ENCODE data around the gene USP24. TPM values are rescaled to one million over a fixed set of nuclear protein-coding genes. Genes with fewer than 3 reads are reported as not detected.

USP24 gene
- polyA plus RNA-seq, 1 of the 3 experiments (the other 2 are of a cell fraction): 8.1 TPM

DNA sequence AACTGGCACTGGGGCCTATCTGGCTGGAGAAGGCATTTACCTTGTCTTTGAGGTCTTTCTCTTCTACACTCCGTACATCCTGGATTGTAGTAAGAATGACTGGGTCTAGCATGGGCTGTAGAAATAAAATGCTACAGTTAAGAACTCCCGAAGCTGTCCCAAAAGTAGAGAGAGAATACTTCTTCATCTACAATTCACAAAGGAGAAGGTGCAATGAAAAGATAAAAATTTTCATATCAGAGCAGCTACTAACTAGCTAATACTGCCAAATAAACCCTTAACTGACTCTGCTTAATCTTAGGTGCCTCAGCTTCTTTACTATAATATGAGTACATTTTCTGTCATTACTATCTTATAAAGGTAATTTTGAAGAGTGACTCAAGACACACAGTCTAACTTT, 55.6 kb downstream of the USP24 start:
- Histone ChIP-seq H3K4me3 (ENCODE audit: low read depth in 2 of 2, low read length in 1 of 2) (no peak overlapping the region), H3K4me2 (no peak overlapping the region), H3K9me2 (no peaks in the 10 kb centered on the region; the same call in 1 of the 2 replicates), H3K79me2 (ENCODE audit: insufficient read depth) (no peaks in the 10 kb centered on the region), H3K36me3 (replicated peaks in 1 of 2; ENCODE audit: control insufficient read depth in 1 of 2, insufficient read depth in 2 of 2, low read length in 1 of 2) (peaks cover 62 to 86% of the 10 kb centered on the region in 2 experiments), H3K9me3 (no peaks in the 10 kb centered on the region), H3K4me1 (ENCODE audit: control insufficient read depth in 1 of 2, insufficient read depth in 2 of 2, low read depth in 1 of 2, low read length in 1 of 2) (peaks cover 0 to 2% of the 10 kb centered on the region in 2 experiments; a peak in 1 of 4 replicates), H4K20me1 (ENCODE audit: insufficient read depth) (no peaks in the 10 kb centered on the region), H3K9ac (no peak overlapping the region), H2AFZ (ENCODE audit: low read depth) (no peak overlapping the region), H3F3A (replicated peaks; ENCODE audit: insufficient read depth) (peaks cover 12% of the 10 kb centered on the region), H3K27me3 (ENCODE audit: insufficient read depth) (no peaks in the 10 kb centered on the region), H3K27ac (ENCODE audit: low read depth in 2 of 2, low read length in 1 of 2) (no peak overlapping the region)
- POLR2A ChIA-PET: no interaction called here
- 100% methylated on average over 2 of the region's 2 CpGs for WGBS (ENCODE audit: low lambda C conversion rate)
- CTCF ChIA-PET: interaction anchor here (0.7 to 1.0 kb wide), 2 partner anchors 20 to 118 kb away, joined by 3 to 4 read pairs; no protein-coding TSS in a partner anchor
- TF ChIP-seq TAF1 (IDR thresholded peaks at IDR 0.05; ENCODE audit: borderline replicate concordance, low read depth, low read length) (no peak), FOXM1 (IDR thresholded peaks at IDR 0.05; ENCODE audit: low read depth) (no peak), JUND (IDR thresholded peaks at IDR 0.05) (no peak), GATA2 (CRISPR knock-in tag; IDR thresholded peaks at IDR 0.05) (no peak), REST (IDR thresholded peaks at IDR 0.05; ENCODE audit: low read depth, low read length) (no peak), NRF1 (IDR thresholded peaks at IDR 0.05; ENCODE audit: low read depth, low read length) (no peak), POLR2AphosphoS5 (IDR thresholded peaks at IDR 0.05; ENCODE audit: low read depth, low read length) (no peak), EZH2phosphoT487 (IDR thresholded peaks at IDR 0.05; ENCODE audit: borderline replicate concordance, low read depth) (no peak), FOSL2 (IDR thresholded peaks at IDR 0.05; ENCODE audit: borderline replicate concordance, low read depth) (no peak), GABPA (IDR thresholded peaks at IDR 0.05; ENCODE audit: low read depth) (no peak), ZBTB33 (IDR thresholded peaks at IDR 0.05; ENCODE audit: borderline replicate concordance, low read depth) (no peak)
- TF ChIP-seq, protein P1, sequence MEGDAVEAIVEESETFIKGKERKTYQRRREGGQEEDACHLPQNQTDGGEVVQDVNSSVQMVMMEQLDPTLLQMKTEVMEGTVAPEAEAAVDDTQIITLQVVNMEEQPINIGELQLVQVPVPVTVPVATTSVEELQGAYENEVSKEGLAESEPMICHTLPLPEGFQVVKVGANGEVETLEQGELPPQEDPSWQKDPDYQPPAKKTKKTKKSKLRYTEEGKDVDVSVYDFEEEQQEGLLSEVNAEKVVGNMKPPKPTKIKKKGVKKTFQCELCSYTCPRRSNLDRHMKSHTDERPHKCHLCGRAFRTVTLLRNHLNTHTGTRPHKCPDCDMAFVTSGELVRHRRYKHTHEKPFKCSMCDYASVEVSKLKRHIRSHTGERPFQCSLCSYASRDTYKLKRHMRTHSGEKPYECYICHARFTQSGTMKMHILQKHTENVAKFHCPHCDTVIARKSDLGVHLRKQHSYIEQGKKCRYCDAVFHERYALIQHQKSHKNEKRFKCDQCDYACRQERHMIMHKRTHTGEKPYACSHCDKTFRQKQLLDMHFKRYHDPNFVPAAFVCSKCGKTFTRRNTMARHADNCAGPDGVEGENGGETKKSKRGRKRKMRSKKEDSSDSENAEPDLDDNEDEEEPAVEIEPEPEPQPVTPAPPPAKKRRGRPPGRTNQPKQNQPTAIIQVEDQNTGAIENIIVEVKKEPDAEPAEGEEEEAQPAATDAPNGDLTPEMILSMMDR (IDR thresholded peaks at IDR 0.05): no peak
- no peak for DNase-seq
